Epidermal melanocyte (primary cell): ENCODE results near the gene FARS2.

Source experiments
- DNase-seq: peaks from one replicate; pipeline ENCODE4 v3.0.0; 2011; ENCODE audit warnings: low spot score; ENCODE audit not compliant: insufficient read length

The FARS2 gene

GRCh38 chr6:5325173-5325572 lies 63.9 kb downstream of the FARS2 start:
- no peak for DNase-seq

DNA sequence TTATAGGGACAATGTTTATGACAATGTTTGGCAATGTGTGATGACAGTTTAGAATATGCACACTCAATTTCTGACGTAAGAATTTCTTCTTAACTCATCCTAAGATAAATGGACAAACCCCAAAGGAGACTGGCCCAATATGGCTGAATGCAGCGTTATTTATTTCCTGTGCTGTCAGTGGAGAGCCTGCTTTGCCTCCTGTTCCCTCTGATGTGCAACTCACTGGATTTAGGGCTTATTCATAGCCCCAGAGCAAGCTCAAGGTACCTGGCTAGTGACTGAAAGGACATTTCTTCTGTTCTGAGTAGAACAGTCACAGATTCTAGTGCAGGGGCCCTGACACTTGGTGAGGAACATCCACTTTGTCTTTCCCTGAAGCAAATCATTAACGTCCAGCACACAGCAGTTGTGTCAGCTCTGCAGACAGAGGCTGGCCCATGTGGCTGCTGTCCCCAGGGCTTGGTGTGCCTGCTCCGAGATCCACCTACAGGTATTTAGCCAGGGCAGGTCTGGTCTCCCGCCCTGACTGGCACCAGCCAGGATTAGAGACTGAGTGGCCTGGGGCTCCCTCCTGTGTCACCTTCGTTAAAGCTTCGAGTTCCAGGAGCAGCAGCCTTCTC lies 64.8 kb downstream of the FARS2 start:
- no peak for DNase-seq

DNA sequence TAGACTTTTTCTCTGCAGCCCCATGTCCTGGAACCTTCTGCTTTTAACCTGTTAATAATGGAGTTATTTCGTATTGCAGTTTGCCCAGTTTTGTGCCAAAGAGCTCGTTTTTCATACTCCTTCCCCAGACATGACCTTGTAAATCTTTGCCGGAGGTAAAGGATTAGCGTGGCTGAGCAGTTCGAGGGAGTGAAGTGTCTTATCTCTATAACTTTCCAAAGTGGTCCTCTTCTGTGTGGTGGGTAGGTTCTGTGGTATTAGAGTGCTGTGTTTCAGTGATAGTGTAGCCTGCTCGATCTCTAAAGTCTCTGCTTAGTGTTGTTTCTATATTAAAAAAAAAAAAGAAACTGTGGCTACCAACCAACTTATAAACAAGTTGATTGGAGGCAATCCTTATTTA lies 67.5 kb downstream of the FARS2 start:
- no peak for DNase-seq

DNA sequence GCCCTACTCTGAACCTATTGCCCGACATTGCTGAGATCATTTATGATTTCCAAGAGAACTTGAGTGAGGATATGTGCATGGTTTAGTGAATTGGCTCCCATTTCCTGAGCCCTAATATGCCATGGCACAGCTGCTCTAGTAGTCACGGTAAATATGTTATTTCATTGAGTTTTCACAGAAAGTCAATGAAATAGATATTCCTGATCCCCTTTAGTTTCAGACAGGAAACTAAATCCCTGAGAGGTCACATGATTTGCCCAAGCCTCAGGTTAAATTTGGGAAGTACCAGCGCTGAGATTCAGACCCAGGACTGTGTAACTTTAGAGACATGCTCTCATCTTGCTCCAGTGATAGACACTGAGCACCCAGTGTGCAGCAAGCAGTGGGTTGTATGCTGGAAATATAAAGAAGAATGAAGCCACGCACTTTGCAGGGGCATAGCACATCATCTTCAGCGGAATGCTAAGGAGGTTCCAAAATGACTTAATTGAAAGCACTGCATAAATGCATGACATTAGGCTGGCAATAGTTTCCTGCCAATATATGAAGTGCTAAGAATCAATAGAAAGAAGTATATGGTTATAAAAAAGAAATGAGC lies 70.6 kb downstream of the FARS2 start:
- DNase-seq: no peak

DNA sequence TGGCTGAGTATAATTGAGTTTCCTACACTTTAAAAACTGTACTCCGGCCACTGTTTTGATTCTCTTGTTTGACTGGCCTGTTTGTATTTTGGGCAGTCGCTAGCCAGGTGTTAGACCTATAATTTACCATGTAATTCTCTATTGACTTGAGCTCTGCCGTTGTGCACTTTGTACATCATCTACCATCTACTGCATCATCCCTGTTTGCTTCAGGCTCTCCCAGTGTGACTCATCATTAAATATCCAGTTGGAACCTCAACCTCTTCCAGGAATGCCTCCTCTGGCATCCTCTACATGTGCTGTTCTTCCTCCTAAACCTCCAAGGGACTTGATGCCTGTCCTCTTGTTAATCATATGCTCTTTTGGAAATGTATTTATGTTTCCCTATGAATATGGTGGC lies 72.3 kb downstream of the FARS2 start:
- no peak for DNase-seq

DNA sequence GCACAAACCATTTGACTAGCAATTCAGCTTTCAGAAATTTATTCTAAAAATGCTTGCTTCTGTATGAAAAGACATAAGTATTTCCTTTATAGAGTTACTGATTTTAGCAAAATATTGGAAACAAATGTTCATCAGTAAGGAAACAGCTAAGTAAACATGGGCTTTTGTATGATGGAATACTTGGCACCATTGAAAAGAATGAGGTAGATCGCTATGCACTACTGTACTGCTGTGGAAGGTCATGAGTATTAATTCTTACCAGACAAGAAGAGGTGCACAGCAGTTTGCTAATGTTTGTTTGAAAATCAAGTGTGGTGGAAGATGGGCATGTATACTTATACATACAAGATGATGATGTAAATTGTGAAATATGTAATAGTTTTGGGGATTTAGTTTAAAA lies 73.0 kb downstream of the FARS2 start:
- no peak for DNase-seq

DNA sequence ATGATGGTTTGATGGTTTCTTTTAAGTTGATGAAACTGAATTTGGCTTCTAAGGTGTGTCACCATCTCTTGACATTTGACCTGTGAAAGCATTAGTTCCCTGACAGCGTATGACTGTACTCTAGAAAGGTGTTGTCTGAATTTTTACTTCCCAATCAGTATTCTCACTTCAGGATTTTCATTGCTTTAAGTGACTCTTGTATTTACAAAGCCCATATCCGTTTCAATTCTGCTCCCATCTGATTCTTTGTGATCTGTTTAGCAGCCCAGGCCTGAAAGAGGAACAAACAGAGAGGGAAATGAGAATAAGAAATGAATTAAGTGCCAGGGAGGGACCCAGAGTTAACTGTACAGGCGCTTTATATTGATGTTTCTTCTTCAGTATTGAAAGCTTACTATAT lies 73.7 kb downstream of the FARS2 start:
- no peak for DNase-seq

DNA sequence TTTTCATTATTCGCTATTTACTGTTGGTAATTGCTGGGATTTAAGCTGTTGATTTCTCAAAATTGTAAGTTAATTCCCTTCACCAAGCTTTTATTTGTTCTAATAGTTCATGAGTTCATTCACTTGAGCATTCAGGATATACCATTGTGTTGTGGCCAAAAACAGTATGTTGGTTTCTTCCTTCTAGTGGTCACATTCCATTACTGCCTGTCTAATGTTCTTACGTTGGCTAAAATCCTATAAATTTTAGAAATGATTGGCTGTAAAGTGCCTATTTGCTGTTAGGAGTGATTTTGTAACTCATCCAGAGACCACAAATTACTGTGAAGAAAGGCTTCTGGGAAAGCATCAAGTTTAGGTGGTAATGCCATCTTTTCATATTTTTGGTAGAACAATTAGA lies 76.3 kb downstream of the FARS2 start:
- DNase-seq: no peak

DNA sequence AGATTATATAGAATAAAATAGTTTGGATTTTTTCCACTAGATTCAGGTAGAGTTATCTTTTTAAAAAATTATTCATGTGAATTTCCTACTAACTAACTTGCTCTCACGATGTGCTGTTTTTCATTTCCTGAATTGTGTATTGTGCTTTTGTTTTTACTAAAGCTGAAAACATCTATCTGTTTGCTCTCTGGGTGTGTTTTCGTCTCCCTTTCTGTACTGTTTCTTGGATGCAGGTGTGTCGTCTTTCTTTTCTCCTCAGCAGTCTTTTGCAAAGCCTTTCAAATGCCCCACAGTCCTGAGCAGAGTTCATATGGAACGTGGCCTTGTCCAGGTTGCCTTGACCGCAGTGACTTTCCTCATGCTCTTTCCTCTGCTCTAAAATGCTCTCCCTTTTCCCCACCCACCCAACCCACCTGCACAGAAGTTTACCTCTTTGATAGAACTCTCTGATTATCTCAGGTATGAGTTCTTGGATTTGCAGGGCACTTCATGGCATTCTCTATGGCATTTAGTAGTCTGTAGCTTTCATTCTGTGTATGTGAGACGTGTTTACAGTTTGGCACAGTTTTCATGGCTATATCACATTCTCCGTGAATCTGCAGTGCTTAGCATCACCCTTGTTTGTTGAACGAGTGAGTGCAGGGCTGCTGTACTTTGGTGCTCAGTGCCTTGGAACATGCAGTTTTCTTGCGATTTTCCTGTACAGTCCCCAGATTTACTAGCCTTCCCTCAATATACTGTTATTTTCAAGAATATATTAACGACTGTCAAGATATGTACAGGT lies 77.1 kb downstream of the FARS2 start:
- no peak for DNase-seq

DNA sequence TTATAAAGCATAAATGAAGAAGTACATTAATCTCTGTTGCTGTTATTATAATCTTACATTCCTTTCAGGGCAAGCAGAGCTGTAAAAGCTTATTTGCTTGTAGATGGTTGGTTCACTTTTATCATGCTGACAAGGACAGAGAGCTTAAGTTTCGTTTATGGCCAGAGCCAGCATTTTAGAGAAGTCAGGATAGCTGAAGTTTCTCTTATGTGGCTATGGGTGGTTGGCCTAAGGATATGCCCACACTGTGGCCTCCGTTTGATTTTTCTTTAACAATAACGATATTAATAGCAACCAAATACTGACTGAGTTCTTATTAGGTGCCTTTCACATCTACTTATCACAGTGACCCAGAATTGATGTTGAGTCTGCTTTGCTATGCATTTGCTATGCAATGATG lies 78.5 kb downstream of the FARS2 start:
- DNase-seq: no peak

DNA sequence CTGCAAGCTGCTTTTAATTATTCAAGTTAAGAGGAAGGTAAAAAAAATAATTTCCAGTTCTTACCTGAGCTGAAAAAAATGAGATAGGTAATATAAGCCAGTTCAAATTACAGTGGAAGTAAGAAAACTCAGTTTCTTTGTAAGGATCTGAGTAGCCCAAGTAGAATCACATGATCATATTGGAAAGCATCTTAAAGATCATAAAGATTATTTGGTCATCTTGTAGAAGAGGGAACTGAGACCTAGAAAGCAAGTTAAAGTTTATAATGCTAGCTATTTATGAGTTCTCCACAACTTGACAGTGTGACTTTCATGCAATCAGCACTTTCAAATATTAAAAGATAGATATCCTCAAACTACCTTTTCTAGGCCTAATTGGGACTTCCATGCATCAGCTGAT lies 80.5 kb downstream of the FARS2 start:
- DNase-seq: no peak

DNA sequence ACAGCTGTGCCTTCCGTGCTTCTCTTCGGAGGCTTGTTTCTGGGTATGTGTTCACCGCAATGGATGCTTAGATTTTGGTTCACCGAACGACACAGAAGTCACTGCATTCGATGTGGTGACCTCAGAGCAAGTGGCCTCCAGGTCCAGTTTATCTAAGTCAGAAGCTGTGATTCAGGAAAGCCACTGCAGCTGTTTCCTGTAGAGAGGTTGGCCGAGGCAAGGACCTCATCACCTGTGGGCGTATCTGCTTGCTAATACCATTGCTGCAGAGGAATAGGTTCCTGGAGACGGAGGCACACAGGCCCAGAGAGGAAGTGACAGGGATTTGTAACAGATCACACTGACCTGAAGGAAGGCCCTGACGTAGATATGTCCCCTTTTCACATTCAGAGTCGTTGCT lies 82.7 kb downstream of the FARS2 start:
- no peak for DNase-seq

DNA sequence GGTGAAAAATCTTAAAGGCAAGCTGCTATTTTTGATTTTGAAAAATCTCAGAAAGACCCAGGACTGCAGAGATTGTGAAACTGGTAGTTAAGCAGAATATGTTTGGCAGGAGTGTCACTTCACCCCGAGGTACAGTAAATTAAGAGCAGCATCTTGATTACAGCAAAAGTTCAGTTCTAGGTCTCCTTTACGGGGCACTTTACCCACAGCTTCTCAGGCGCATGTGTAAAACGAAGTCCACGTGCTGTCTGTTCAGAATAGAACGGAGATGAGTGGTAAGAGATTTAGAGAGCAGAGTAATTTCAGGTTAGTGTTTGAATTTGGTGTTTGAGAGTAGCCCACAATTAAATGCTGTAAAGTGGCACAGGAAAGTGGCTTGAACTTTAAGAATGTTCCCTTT lies 84.0 kb downstream of the FARS2 start:
- DNase-seq: no peak

DNA sequence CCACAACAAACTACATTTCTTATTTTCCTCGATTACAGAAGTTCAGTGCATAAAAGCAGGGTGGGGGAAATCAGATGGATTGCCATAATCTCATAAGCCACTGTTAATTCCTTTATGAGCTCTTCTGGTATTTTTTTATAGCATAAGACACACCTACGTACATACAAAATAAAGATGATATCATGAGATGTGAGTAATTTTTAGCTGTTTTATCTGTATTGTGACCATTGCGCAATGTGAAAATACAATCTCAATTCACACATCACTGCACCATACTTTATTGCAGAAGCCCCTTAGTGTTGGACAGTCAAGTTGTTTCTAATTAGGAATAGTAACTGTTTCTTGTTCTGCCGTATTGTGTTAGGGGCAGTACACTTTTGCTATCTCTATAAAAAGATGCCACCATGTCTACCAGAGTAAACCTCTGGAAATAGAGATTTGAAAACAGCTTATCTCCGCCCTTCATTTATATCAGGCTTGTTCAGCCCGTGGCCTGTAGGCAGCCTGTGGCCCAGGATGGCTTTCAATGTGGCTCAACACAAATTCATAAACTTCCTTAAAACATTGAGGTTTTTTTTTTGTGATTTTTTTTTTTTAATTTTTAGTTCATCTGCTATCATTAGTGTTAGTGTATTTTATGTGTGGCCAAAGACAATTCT lies 90.4 kb downstream of the FARS2 start:
- DNase-seq: no peak

GRCh38 chr6:5353971-5354370 lies 92.7 kb downstream of the FARS2 start:
- DNase-seq: no peak

GRCh38 chr6:5357486-5357885 lies 96.2 kb downstream of the FARS2 start:
- DNase-seq: no peak

DNA sequence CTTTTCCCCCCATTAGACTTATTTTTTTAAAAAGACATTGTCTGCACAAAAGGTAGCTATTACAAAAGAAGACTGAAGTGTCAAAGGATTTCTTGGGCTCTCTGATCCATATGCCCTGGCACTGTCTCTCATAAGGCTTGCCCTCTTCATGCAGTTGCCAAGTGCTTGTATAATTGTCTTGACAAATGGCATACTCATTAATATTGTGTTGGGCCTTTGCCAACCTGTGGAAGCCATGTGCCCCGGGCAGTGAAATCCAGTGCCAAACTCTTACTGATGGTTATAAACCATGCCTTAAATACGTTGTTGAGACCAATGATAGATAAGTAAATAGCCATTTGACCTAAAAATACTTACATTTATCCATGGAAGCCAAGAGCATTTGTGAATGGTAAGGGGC lies 98.1 kb downstream of the FARS2 start:
- DNase-seq: no peak

DNA sequence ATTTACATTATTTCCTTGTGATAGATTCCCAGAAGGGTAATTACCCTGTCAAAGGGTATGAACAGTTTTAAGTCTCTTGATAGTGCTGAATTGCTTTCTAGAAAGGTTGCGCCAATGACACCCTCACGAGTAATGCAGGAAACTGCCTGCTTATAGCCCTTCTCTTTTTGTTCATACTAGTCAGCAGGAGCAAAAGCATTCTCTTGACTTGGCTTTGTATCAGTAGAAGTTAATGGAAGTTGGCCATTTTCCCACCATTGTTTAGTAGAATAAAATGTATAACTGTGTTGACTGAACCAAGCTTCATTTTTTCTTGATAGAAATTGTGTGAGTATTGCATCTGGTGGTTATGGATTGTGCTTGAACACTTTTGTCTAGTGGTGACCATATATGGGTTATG lies 100.1 kb downstream of the FARS2 start:
- DNase-seq: no peak

GRCh38 chr6:5365436-5366195 lies 104.3 kb downstream of the FARS2 start:
- no peak for DNase-seq

GRCh38 chr6:5366941-5367340 lies 105.6 kb downstream of the FARS2 start:
- no peak for DNase-seq

GRCh38 chr6:5367510-5367909 lies 106.2 kb downstream of the FARS2 start:
- no peak for DNase-seq

GRCh38 chr6:5373430-5373829 lies 112.1 kb downstream of the FARS2 start:
- no peak for DNase-seq
